Measurements from ENCODE around the gene FFAR1. TPM values are rescaled to one million over a fixed set of nuclear protein-coding genes. Genes with fewer than 3 reads are reported as not detected.

FFAR1 gene
- total and polyA plus RNA-seq, 2 of the 8 experiments (the other 6 are each of a cell fraction or from before 2014, with no cell fraction given), result not detected

GRCh38 chr19:35321291-35321690 is 26.4 kb upstream of the FFAR1 start:
- H3K9ac ChIP-seq (replicated peaks in 1 of 4; ENCODE audit: extremely low read depth in 1 of 4, low read depth in 3 of 4, low read length in 3 of 4), result no peak overlapping the region
- POLR2A ChIA-PET (ENCODE audit: partially characterized antibody), result interaction anchor here (0.6 kb wide), 1 partner anchor 13 kb away, joined by 3 read pairs; no protein-coding TSS in a partner anchor
- H3K27ac ChIP-seq (ENCODE audit: low read depth, low read length), result no peak overlapping the region
- no peaks in the 10 kb centered on the region for H3K4me1 ChIP-seq (replicated peaks in 1 of 4; ENCODE audit: control insufficient read depth in 3 of 4, insufficient read depth in 4 of 4, low read length in 3 of 4)
- no peaks in the 10 kb centered on the region for H3K27me3 ChIP-seq (replicated peaks in 1 of 4; ENCODE audit: control insufficient read depth in 3 of 4, extremely low read depth in 1 of 4, insufficient read depth in 3 of 4, low read length in 3 of 4)
- no peak for DNase-seq (ENCODE audit: low read depth in 1 of 2, low spot score in 2 of 2)
- H2BK15ac ChIP-seq (ENCODE audit: low read length), result no peak overlapping the region
- H3K9me3 ChIP-seq (ENCODE audit: insufficient read depth in 2 of 2, low read depth in 1 of 2, low read length in 1 of 2), result 0 out of 4 replicates have a peak, but pooled peaks cover 0 to 2% of the 10 kb centered on the region in 2 experiments
- FAIRE-seq, result no peak
- no peak overlapping the region for H2BK5ac ChIP-seq (ENCODE audit: low read depth, low read length)
- H2AK5ac ChIP-seq (ENCODE audit: low read depth, low read length), result no peak overlapping the region
- no peak overlapping the region for H4K5ac ChIP-seq (ENCODE audit: insufficient read length, low read depth, low read length)
- H3K18ac ChIP-seq (ENCODE audit: extremely low read depth, low read length), result no peak overlapping the region
- H2AFZ ChIP-seq (ENCODE audit: low read length), result no peak overlapping the region
- CTCF ChIA-PET (ENCODE audit: partially characterized antibody), result interaction anchor here (0.6 kb wide), 1 partner anchor 35 kb away, joined by 4 read pairs; no protein-coding TSS in a partner anchor
- H3K4me2 ChIP-seq (ENCODE audit: insufficient read depth in 1 of 2, low read depth in 2 of 2, low read length in 2 of 2), result no peak overlapping the region
- H3K23ac ChIP-seq (ENCODE audit: insufficient read length), result no peak overlapping the region
- no peaks in the 10 kb centered on the region for H3K23me2 ChIP-seq (ENCODE audit: low read depth, low read length)
- H4K20me1 ChIP-seq (replicated peaks in 1 of 2; ENCODE audit: control insufficient read depth in 1 of 2, insufficient read depth in 2 of 2, low read length in 2 of 2), result no peaks in the 10 kb centered on the region
- no peak overlapping the region for H4K8ac ChIP-seq (ENCODE audit: extremely low read depth, insufficient read depth, low read length)
- H3K79me2 ChIP-seq (ENCODE audit: control insufficient read depth in 1 of 2, insufficient read depth in 2 of 2, low read length in 2 of 2), result no peaks in the 10 kb centered on the region
- no peak overlapping the region for H2BK20ac ChIP-seq (ENCODE audit: low read length)
- no peaks in the 10 kb centered on the region for H3K79me1 ChIP-seq (ENCODE audit: low read depth, low read length)
- no peak overlapping the region for H3K14ac ChIP-seq (ENCODE audit: insufficient read length)
- no peak overlapping the region for H3K56ac ChIP-seq (replicated peaks; ENCODE audit: insufficient read length, low read depth, low read length)
- H3K4ac ChIP-seq (replicated peaks; ENCODE audit: insufficient read length, low read depth, low read length), result no peak overlapping the region
- no peak overlapping the region for H3K4me3 ChIP-seq (ENCODE audit: extremely low read depth in 1 of 4, insufficient read depth in 2 of 4, low read depth in 3 of 4, low read length in 4 of 4)
- 84% methylated on average over 2 of the region's 2 CpGs; no CpG with 5 or more reads in 1 of the 2 experiments for WGBS, 2 experiments (ENCODE audit: extremely low coverage in 1 of 2, insufficient coverage in 1 of 2, insufficient read length in 1 of 2, insufficient replicate concordance in 2 of 2, low coverage in 1 of 2, low lambda C conversion rate in 2 of 2, missing lambda C conversion rate in 1 of 2)
- no peak overlapping the region for H2BK120ac ChIP-seq (replicated peaks; ENCODE audit: low read depth, low read length)
- H3K36me3 ChIP-seq (ENCODE audit: control insufficient read depth in 2 of 4, insufficient read depth in 4 of 4, low read length in 3 of 4), result no peaks in the 10 kb centered on the region
- no peak overlapping the region for H4K91ac ChIP-seq (replicated peaks; ENCODE audit: insufficient read length, low read length)
- no peak overlapping the region for H2BK12ac ChIP-seq (ENCODE audit: low read depth, low read length)
- TF ChIP-seq POLR2AphosphoS5 (IDR thresholded peaks at IDR 0.05; ENCODE audit: low read depth, low read length) (no peak), CHD1 (IDR thresholded peaks at IDR 0.05; ENCODE audit: low read depth, low read length) (no peak), HDAC2 (IDR thresholded peaks at IDR 0.05; ENCODE audit: borderline replicate concordance in 1 of 2, low read depth in 2 of 2, low read length in 2 of 2) (no peak), MAFK (IDR thresholded peaks at IDR 0.05; ENCODE audit: low read depth, low read length) (no peak), POU5F1 (IDR thresholded peaks at IDR 0.05; ENCODE audit: low read depth, low read length) (no peak), SIX5 (IDR thresholded peaks at IDR 0.05; ENCODE audit: low read depth, low read length) (no peak), BCL11A (IDR thresholded peaks at IDR 0.05; ENCODE audit: low read depth in 2 of 2, low read length in 2 of 2) (no peak), RXRA (IDR thresholded peaks at IDR 0.05; ENCODE audit: insufficient read depth, low read depth, low read length) (no peak), RBBP5 (IDR thresholded peaks at IDR 0.05; ENCODE audit: borderline replicate concordance, low read depth, low read length) (no peak), TEAD4 (IDR thresholded peaks at IDR 0.05; ENCODE audit: low read depth, low read length) (no peak), RAD21 (IDR thresholded peaks at IDR 0.05 in 1 of 2, conservative IDR thresholded peaks at IDR 0.05 in 1 of 2; ENCODE audit: low read depth in 2 of 2, low read length in 2 of 2) (no peak), ASH2L (IDR thresholded peaks at IDR 0.05; ENCODE audit: low read length) (no peak)
